ENCODE data around the gene NHERF1.

Gene NHERF1

DNA sequence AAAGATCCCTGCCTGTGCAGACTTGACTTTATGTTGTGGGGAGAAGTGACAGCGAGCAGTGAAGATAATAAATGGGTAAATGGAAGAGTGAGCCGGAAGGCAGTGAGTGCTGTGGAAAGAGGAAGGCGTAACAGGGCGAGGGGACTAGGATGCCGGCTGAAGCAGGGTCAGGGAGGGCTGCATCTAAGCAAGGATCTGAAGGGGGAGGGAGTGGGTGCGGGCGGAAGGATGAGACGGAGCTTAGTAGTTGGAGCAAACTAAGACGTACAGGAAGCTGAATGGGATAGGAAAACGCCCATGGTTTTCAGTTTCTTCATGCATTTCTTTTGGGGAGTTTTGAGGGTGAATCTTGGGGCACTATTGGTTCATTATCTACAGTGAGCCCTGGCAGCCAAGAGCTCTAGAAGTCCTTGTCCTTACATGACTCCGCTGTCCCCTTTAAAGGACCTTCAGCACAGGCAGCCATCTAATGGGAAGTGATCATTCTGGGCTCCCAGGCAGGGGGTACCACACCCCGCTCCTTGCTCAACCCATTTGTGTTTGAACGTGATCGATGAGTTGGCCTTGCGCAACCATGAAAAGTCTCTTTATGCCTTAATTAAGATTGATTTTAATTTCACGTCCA lies 38.1 kb downstream of the NHERF1 start:
- H3K36me3 ChIP-seq (ENCODE audit: insufficient read depth, low read length): peaks cover 21% of the 10 kb centered on the region
- no peak for ATAC-seq (ENCODE audit: insufficient read depth, low read depth)
- H3K79me2 ChIP-seq (ENCODE audit: insufficient read depth, low read length): no peaks in the 10 kb centered on the region
- no peaks in the 10 kb centered on the region for H3K4me1 ChIP-seq (ENCODE audit: insufficient read depth, low read length)
- TF ChIP-seq, protein P1, sequence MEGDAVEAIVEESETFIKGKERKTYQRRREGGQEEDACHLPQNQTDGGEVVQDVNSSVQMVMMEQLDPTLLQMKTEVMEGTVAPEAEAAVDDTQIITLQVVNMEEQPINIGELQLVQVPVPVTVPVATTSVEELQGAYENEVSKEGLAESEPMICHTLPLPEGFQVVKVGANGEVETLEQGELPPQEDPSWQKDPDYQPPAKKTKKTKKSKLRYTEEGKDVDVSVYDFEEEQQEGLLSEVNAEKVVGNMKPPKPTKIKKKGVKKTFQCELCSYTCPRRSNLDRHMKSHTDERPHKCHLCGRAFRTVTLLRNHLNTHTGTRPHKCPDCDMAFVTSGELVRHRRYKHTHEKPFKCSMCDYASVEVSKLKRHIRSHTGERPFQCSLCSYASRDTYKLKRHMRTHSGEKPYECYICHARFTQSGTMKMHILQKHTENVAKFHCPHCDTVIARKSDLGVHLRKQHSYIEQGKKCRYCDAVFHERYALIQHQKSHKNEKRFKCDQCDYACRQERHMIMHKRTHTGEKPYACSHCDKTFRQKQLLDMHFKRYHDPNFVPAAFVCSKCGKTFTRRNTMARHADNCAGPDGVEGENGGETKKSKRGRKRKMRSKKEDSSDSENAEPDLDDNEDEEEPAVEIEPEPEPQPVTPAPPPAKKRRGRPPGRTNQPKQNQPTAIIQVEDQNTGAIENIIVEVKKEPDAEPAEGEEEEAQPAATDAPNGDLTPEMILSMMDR (IDR thresholded peaks at IDR 0.05; ENCODE audit: borderline replicate concordance, extremely low read depth, low read length, poor library complexity, severe bottlenecking): no peak
- TF ChIP-seq EZH2 (IDR thresholded peaks at IDR 0.05; ENCODE audit: borderline replicate concordance, low read depth, low read length, severe bottlenecking): no peak
- no peaks in the 10 kb centered on the region for H3K27me3 ChIP-seq (ENCODE audit: insufficient read depth, low read length, poor library complexity)
- H4K20me1 ChIP-seq (ENCODE audit: insufficient read depth, low read length): no peaks in the 10 kb centered on the region
- H3K9me3 ChIP-seq (ENCODE audit: insufficient read depth, low read length, severe bottlenecking): no peaks in the 10 kb centered on the region
- no peak overlapping the region for H3K27ac ChIP-seq (ENCODE audit: low read length)
- H2AFZ ChIP-seq (ENCODE audit: low read depth, low read length): no peak overlapping the region
- no peak overlapping the region for H3K4me3 ChIP-seq (ENCODE audit: low read depth in 1 of 2, low read length in 2 of 2)
- no peak overlapping the region for H3K4me2 ChIP-seq (ENCODE audit: insufficient read depth, low read length)
- no peak overlapping the region for H3K9ac ChIP-seq (ENCODE audit: low read depth, low read length)
- no peak for DNase-seq

DNA sequence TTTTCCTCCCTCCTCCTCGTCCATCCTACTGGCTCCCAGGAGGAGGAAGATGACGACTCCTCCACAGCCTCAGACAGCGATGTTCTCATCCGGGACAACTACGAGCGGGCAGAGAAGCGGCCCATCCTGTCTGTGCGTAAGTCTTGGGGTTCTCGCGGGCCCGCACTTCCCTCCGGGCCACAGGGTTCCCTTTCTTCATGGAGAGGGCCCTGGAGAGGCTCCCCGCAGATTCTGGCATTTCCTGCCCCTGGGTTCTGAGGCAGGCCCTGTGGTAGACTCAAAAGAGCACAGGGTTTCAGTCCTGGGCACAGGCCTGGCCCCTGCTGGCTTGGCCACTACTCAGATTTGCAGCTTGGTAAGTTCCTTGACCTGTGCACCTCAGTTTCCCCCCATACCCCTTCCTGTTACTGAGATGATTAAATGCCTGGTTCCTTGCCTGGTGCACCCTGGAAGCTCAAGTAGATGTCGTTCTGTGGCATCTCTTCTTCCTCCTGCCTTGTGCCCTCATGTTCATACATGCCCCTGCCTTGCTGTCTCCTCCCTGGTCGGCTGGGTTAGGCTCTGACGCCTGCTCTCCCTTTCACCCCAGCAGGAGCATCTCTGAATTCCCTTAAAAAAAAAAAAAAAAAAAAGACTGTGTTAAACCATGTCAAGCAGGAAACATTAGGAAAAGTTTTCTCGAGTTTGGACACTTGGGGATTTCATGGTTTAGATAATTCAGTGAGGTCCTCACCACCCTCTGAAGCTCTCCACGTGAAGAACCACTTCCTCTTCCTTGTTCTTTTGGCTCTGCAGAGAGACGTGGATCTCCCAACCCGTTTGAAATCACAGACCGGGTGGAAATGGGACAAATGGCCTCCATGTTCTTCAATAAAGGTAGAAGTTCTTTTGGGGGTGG lies 42.0 kb downstream of the NHERF1 start:
- Histone ChIP-seq H3K27ac (ENCODE audit: low read length) (no peak overlapping the region), H3K36me3 (ENCODE audit: insufficient read depth, low read length) (peaks cover 25% of the 10 kb centered on the region), H3K79me2 (ENCODE audit: insufficient read depth, low read length) (no peaks in the 10 kb centered on the region), H3K9ac (ENCODE audit: low read depth, low read length) (no peak overlapping the region), H2AFZ (ENCODE audit: low read depth, low read length) (no peak overlapping the region), H3K4me3 (ENCODE audit: low read depth in 1 of 2, low read length in 2 of 2) (no peak overlapping the region), H3K9me3 (ENCODE audit: insufficient read depth, low read length, severe bottlenecking) (no peaks in the 10 kb centered on the region), H3K4me2 (ENCODE audit: insufficient read depth, low read length) (no peak overlapping the region), H3K4me1 (ENCODE audit: insufficient read depth, low read length) (no peaks in the 10 kb centered on the region), H4K20me1 (ENCODE audit: insufficient read depth, low read length) (no peaks in the 10 kb centered on the region), H3K27me3 (ENCODE audit: insufficient read depth, low read length, poor library complexity) (no peaks in the 10 kb centered on the region)
- DNase-seq (no peak), ATAC-seq (ENCODE audit: insufficient read depth, low read depth) (no peak)
- TF ChIP-seq, protein P1 (IDR thresholded peaks at IDR 0.05; ENCODE audit: borderline replicate concordance, extremely low read depth, low read length, poor library complexity, severe bottlenecking): no peak
- no peak for TF ChIP-seq EZH2 (IDR thresholded peaks at IDR 0.05; ENCODE audit: borderline replicate concordance, low read depth, low read length, severe bottlenecking)

DNA sequence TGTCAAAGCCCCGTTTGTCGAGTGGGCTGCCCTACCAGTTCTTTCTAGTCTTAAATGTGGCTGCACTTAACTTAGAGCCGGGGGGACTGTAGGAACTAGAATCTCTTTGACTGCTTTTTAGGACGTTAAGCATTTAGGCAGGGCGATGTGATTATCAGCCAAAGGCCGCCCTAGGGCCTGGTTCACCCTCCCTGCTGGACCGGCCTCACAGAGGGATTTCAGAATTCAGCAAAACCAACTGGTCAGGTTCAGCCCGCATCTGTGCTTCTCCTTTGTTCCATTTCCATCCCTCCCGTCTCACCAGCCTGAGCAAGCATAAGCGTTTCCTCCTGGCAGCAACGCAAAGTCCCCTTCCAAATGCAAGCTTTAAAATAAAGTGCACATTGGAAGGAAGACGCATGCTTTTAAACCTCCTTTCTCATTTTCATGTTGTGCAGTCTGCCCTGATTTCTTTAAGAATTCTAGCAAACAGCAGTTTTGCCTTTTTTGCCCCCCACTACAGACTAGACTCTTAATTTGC lies 44.2 kb downstream of the NHERF1 start:
- Histone ChIP-seq H2AFZ (ENCODE audit: low read depth, low read length) (no peak overlapping the region), H3K36me3 (ENCODE audit: insufficient read depth, low read length) (peaks cover 26% of the 10 kb centered on the region), H3K79me2 (ENCODE audit: insufficient read depth, low read length) (no peaks in the 10 kb centered on the region), H3K4me1 (ENCODE audit: insufficient read depth, low read length) (no peaks in the 10 kb centered on the region), H4K20me1 (ENCODE audit: insufficient read depth, low read length) (no peaks in the 10 kb centered on the region), H3K4me2 (ENCODE audit: insufficient read depth, low read length) (no peak overlapping the region), H3K4me3 (ENCODE audit: low read depth in 1 of 2, low read length in 2 of 2) (no peak overlapping the region), H3K9me3 (ENCODE audit: insufficient read depth, low read length, severe bottlenecking) (no peaks in the 10 kb centered on the region), H3K9ac (ENCODE audit: low read depth, low read length) (no peak overlapping the region), H3K27ac (ENCODE audit: low read length) (no peak overlapping the region), H3K27me3 (ENCODE audit: insufficient read depth, low read length, poor library complexity) (no peaks in the 10 kb centered on the region)
- DNase-seq: no peak
- TF ChIP-seq, protein P1 (IDR thresholded peaks at IDR 0.05; ENCODE audit: borderline replicate concordance, extremely low read depth, low read length, poor library complexity, severe bottlenecking): no peak
- no peak for TF ChIP-seq EZH2 (IDR thresholded peaks at IDR 0.05; ENCODE audit: borderline replicate concordance, low read depth, low read length, severe bottlenecking)
- no peak for ATAC-seq (ENCODE audit: insufficient read depth, low read depth)
